Neural crest cell (in vitro differentiated cells): ENCODE results near the gene TSC22D4. TPM values are rescaled to one million over a fixed set of nuclear protein-coding genes. Genes with fewer than 3 reads are reported as not detected.

ENCODE experiments used
- DNase-seq: peaks from one replicate; pipeline ENCODE4 v3.0.0; 2021; ENCODE audit warnings: low read depth, mixed read lengths, low spot score
- H3K27ac Mint-ChIP-seq: one replicate; pipeline ENCODE4 v1.8.0; 2021; ENCODE audit warnings: mild to moderate bottlenecking, mixed read lengths; ENCODE audit not compliant: unreplicated experiment
- H3K27me3 Mint-ChIP-seq: 2 replicates; pipeline ENCODE4 v1.8.0; 2021; ENCODE audit warnings: low read depth, mild to moderate bottlenecking, mixed read lengths
- H3K36me3 Mint-ChIP-seq: 2 replicates; pipeline ENCODE4 v1.8.0; 2021; ENCODE audit warnings: low read depth, mild to moderate bottlenecking, mixed read lengths
- H3K4me1 Mint-ChIP-seq: 2 replicates; pipeline ENCODE4 v1.8.0; 2021; ENCODE audit warnings: mixed read lengths
- H3K4me3 Mint-ChIP-seq: one replicate; pipeline ENCODE4 v1.8.0; 2021; ENCODE audit warnings: mild to moderate bottlenecking, mixed read lengths
- H3K9me3 Mint-ChIP-seq: 2 replicates; pipeline ENCODE4 v1.8.0; 2021; ENCODE audit warnings: mixed read lengths
- CTCF ChIP-seq: fragments of 200-600 bp; sonication (generic); conservative IDR thresholded peaks from 2 replicates; pipeline ENCODE4 v1.5.0; 2021; ENCODE audit warnings: antibody characterized with exemption, mild to moderate bottlenecking
- total RNA-seq: library from RNA; stranded (reverse); gene quantifications from 2 replicates; pipeline ENCODE4 v1.2.1, GENCODE V29; 2021

The TSC22D4 gene
- total RNA-seq, 1 donor from 2014 or later, result 32.8 TPM

DNA sequence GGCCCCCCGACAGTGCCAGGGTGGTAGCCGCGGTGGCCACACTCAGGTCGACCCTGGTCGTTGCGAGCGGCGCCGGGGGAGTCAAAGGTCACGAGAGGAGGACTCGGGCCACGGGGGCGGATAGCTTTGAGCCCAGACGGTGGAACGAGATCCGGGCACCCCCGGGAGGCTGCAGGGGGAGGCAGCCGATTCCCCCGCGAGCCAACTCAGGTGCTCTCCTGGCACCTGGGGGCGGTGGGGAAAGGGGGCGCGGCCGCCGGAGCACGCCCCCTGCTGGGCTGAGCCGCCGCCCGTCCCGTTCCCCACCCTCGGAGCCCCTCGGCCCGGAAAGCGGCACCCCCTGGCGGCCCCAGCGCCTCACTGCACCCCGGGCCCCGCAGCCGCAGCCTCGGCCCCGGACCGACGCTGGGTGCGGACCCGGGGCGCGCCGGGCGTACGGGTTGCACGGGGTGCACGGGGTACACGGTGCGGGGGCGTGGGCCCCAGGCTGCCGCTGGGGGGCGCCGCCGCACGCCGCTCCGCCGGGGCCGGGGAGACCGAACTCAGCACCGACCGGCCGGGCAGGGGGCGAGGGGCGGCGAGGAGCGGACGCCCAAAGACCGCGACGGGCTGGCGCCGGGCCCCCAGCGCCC, 4.2 kb upstream of the TSC22D4 start:
- Mint-ChIP-seq H3K4me3 (peak overlapping the region; percentile 90), H3K27me3 (no peaks in the 10 kb centered on the region), H3K9me3 (no peaks in the 10 kb centered on the region), H3K4me1 (peaks cover 35% of the 10 kb centered on the region), H3K36me3 (no peaks in the 10 kb centered on the region), H3K27ac (no peak overlapping the region)
- DNase-seq, result peak; percentile 87
- TF ChIP-seq CTCF, result peak; percentile 97

DNA sequence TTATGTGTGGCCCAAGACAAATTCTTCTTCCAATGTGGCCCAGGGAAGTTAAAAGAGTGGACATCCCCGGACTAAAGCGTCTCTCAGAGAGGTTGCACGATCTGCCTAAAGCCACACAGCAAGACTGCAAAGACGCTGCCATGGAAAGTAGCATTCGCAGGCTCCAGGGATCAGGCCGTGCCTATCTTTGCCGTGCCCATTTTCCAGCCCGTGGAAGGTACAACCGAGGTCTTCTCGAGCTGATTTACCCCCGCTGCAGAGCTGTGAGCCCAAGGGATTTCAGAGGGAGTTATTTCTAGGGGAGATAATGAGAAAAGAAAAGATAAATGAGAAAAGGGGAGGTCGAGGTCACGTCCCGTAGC, 3.7 kb upstream of the TSC22D4 start:
- H3K27ac Mint-ChIP-seq, result no peak overlapping the region
- no peak for DNase-seq
- no peaks in the 10 kb centered on the region for H3K36me3 Mint-ChIP-seq
- H3K9me3 Mint-ChIP-seq, result no peaks in the 10 kb centered on the region
- H3K4me1 Mint-ChIP-seq, result peaks cover 31% of the 10 kb centered on the region
- H3K4me3 Mint-ChIP-seq, result peak overlapping the region; percentile 90
- TF ChIP-seq CTCF, result no peak
- no peaks in the 10 kb centered on the region for H3K27me3 Mint-ChIP-seq

GRCh38 chr7:100481466-100481865, 2.5 kb upstream of the TSC22D4 start:
- no peaks in the 10 kb centered on the region for H3K36me3 Mint-ChIP-seq
- no peak overlapping the region for H3K27ac Mint-ChIP-seq
- no peaks in the 10 kb centered on the region for H3K9me3 Mint-ChIP-seq
- peak overlapping the region; percentile 90 for H3K4me3 Mint-ChIP-seq
- peaks cover 32% of the 10 kb centered on the region for H3K4me1 Mint-ChIP-seq
- no peaks in the 10 kb centered on the region for H3K27me3 Mint-ChIP-seq
- DNase-seq, result no peak
- TF ChIP-seq CTCF, result no peak

DNA sequence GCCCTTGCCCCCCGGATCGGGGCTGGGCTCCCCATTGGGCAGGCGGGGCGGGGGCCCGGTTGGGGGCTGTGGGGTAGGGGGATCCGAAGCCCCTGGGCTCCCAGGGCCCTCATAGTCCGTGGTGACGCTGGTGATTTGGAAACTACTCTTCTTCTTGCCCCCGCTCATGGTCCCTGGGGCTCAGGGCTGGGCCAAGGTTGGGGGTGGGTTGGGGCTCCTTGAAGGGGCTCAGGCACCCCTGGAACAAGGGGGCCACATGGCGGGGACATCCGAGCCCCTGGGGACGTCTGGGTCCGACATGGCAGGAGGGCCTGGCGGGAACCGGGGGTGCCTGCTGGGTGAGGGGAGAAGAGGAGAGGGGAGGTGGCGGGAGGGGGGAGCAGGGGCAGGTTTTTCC, 1.1 kb downstream of the TSC22D4 start:
- Mint-ChIP-seq H3K4me1 (peaks cover 36% of the 10 kb centered on the region), H3K27me3 (no peaks in the 10 kb centered on the region), H3K9me3 (no peaks in the 10 kb centered on the region), H3K27ac (no peak overlapping the region), H3K4me3 (peak overlapping the region; percentile 93), H3K36me3 (no peaks in the 10 kb centered on the region)
- DNase-seq, result no peak
- TF ChIP-seq CTCF, result no peak

- peaks cover 32% of the 10 kb centered on the region for H3K4me1 Mint-ChIP-seq
- H3K9me3 Mint-ChIP-seq, result no peaks in the 10 kb centered on the region
- peak overlapping the region; percentile 88 for H3K4me3 Mint-ChIP-seq
- no peak overlapping the region for H3K27ac Mint-ChIP-seq
- DNase-seq, result no peak
- no peaks in the 10 kb centered on the region for H3K36me3 Mint-ChIP-seq
- TF ChIP-seq CTCF, result no peak
- H3K27me3 Mint-ChIP-seq, result no peaks in the 10 kb centered on the region
These were observed 1.8 kb downstream of the TSC22D4 start for GRCh38 chr7:100476903-100477870.
